ENCODE data around the gene PADI6.

DNA sequence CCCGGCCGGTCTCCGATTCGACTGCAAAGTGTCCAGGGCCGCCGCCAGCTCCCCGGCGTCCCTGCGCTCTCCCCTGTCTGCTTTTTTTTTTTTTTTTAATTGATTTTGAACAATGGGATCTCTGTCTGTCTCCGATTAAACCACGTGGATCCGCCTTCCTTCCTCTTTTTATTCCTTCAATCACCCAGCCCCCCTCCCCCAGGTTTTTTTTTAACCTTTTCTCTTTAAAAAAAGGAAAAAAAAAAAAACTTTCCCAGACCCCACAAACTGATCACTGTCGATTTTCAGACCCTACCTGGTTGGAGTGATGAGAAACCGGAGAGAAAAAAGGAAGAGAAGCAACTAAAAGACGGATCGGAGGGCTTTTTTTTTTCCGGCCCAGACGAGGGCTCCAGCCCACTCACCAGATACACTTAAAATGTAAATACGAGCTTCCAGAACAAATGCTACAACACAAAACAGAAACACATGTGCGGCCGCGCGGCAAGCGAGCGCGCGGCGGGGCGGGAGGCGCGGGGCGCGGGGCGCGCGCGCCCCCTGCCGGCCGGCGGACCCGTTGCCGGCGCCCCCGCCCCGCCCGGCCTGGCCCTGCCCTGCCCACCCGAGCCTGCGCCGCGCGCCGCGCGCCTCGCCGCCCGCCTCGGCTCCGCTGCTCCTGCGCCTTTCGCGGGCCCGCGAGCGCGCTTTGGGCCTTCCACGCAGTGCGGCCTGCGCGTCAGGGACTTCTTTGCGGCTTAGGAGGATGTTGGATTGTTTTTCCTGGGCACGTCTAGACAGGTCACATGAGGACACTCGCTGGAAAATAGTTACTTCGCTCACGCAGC lies 67.5 kb downstream of the PADI6 start, which contains the start of gene RCC2:
- TF ChIP-seq, protein P1, sequence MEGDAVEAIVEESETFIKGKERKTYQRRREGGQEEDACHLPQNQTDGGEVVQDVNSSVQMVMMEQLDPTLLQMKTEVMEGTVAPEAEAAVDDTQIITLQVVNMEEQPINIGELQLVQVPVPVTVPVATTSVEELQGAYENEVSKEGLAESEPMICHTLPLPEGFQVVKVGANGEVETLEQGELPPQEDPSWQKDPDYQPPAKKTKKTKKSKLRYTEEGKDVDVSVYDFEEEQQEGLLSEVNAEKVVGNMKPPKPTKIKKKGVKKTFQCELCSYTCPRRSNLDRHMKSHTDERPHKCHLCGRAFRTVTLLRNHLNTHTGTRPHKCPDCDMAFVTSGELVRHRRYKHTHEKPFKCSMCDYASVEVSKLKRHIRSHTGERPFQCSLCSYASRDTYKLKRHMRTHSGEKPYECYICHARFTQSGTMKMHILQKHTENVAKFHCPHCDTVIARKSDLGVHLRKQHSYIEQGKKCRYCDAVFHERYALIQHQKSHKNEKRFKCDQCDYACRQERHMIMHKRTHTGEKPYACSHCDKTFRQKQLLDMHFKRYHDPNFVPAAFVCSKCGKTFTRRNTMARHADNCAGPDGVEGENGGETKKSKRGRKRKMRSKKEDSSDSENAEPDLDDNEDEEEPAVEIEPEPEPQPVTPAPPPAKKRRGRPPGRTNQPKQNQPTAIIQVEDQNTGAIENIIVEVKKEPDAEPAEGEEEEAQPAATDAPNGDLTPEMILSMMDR (IDR thresholded peaks at IDR 0.05; ENCODE audit: low read depth, low read length, poor library complexity, severe bottlenecking): no peak
- TF ChIP-seq EZH2phosphoT487 (IDR thresholded peaks at IDR 0.05; ENCODE audit: borderline replicate concordance, low read length): no peak
